ENCODE data around the gene EFNA5.

DNA sequence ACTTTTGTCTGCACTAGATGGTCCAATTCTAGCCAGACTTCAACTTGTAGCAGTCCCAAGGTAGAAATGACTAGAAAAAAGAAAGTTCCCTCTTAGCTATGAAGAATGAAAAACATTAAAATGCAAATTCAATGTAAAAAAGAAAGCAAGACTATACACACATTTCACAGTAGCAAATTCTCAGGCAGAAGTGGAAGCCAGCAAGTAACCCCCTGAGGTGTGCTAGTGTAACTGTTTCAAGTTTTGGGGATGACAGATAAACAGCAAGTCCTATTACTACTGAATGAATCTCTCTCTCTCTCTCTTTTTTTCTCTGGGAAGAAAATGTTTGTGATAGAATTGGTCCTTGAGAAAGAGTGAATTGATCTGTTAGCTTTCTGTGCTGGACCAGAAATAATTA lies 185.6 kb downstream of the EFNA5 start:
- TF ChIP-seq, protein P1, sequence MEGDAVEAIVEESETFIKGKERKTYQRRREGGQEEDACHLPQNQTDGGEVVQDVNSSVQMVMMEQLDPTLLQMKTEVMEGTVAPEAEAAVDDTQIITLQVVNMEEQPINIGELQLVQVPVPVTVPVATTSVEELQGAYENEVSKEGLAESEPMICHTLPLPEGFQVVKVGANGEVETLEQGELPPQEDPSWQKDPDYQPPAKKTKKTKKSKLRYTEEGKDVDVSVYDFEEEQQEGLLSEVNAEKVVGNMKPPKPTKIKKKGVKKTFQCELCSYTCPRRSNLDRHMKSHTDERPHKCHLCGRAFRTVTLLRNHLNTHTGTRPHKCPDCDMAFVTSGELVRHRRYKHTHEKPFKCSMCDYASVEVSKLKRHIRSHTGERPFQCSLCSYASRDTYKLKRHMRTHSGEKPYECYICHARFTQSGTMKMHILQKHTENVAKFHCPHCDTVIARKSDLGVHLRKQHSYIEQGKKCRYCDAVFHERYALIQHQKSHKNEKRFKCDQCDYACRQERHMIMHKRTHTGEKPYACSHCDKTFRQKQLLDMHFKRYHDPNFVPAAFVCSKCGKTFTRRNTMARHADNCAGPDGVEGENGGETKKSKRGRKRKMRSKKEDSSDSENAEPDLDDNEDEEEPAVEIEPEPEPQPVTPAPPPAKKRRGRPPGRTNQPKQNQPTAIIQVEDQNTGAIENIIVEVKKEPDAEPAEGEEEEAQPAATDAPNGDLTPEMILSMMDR (conservative IDR thresholded peaks at IDR 0.05): no peak
- no peak for TF ChIP-seq EZH2 (IDR thresholded peaks at IDR 0.05; ENCODE audit: low read depth)

Data from PC-9 (cell line).